ENCODE measurements around the gene UBE2E1.

- no peak for TF ChIP-seq CTCF (conservative IDR thresholded peaks at IDR 0.05; ENCODE audit: low read length)
- TF ChIP-seq EZH2phosphoT487 (IDR thresholded peaks at IDR 0.05; ENCODE audit: borderline replicate concordance), result no peak
Measured at GRCh38 chr3:23889386-23889785, 83.6 kb downstream of the UBE2E1 start.
